ENCODE measurements around the gene TRIAP1. TPM values are rescaled to one million over a fixed set of nuclear protein-coding genes. Genes with fewer than 3 reads are reported as not detected.

Gene TRIAP1
- polyA plus RNA-seq, 2 donors = 19.2 to 28.0 TPM

GRCh38 chr12:120402217-120402616 lies 44.0 kb downstream of the TRIAP1 start:
- WGBS, 2 donors = 43 to 45% methylated on average over 13 of the region's 13 CpGs
- Histone ChIP-seq H3K4me3 (ENCODE audit: low read depth in 1 of 2, low read length in 2 of 2) (no peak overlapping the region), H3K4me1 (ENCODE audit: control insufficient read depth in 2 of 2, insufficient read depth in 2 of 2, low read length in 1 of 2) (no peaks in the 10 kb centered on the region), H3K9me3 (ENCODE audit: control insufficient read depth in 2 of 2, insufficient read depth in 1 of 2, low read depth in 1 of 2, low read length in 1 of 2) (no peaks in the 10 kb centered on the region), H3K27me3 (ENCODE audit: control insufficient read depth in 1 of 2, insufficient read depth in 2 of 2, low read length in 2 of 2) (no peaks in the 10 kb centered on the region), H3K27ac (ENCODE audit: low read depth in 2 of 2, low read length in 1 of 2) (no peak overlapping the region), H3K36me3 (ENCODE audit: control insufficient read depth in 2 of 2, insufficient read depth in 2 of 2, low read length in 1 of 2) (no peaks in the 10 kb centered on the region)

DNA sequence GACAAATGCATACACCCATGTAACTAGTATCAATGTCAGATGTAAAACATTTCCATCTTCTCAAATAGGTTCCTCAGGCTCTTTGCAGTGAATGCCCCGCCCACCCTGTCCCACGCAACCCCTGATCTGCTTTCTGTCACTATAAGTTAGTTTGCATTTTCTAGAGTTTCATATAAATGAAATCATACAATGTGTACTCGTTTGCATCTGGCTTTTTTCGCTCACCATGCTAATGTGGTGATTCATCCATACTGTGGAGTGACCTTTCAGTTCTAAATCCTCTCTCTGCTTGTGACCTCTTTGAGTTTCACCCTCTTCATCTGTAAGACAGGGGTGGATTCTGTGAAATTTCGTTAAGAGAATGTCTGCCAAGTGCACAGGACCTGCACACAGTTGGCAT lies 46.7 kb downstream of the TRIAP1 start:
- no peaks in the 10 kb centered on the region for H3K27me3 ChIP-seq (ENCODE audit: control insufficient read depth in 1 of 2, insufficient read depth in 2 of 2, low read length in 2 of 2)
- no peaks in the 10 kb centered on the region for H3K4me1 ChIP-seq (ENCODE audit: control insufficient read depth in 2 of 2, insufficient read depth in 2 of 2, low read length in 1 of 2)
- no peak overlapping the region for H3K4me3 ChIP-seq (ENCODE audit: low read depth in 1 of 2, low read length in 2 of 2)
- H3K27ac ChIP-seq (ENCODE audit: low read depth in 2 of 2, low read length in 1 of 2) = no peak overlapping the region
- H3K36me3 ChIP-seq (ENCODE audit: control insufficient read depth in 2 of 2, insufficient read depth in 2 of 2, low read length in 1 of 2) = no peaks in the 10 kb centered on the region
- WGBS, 2 donors = 69 to 78% methylated on average over 5 of the region's 5 CpGs
- no peaks in the 10 kb centered on the region for H3K9me3 ChIP-seq (ENCODE audit: control insufficient read depth in 2 of 2, insufficient read depth in 1 of 2, low read depth in 1 of 2, low read length in 1 of 2)

DNA sequence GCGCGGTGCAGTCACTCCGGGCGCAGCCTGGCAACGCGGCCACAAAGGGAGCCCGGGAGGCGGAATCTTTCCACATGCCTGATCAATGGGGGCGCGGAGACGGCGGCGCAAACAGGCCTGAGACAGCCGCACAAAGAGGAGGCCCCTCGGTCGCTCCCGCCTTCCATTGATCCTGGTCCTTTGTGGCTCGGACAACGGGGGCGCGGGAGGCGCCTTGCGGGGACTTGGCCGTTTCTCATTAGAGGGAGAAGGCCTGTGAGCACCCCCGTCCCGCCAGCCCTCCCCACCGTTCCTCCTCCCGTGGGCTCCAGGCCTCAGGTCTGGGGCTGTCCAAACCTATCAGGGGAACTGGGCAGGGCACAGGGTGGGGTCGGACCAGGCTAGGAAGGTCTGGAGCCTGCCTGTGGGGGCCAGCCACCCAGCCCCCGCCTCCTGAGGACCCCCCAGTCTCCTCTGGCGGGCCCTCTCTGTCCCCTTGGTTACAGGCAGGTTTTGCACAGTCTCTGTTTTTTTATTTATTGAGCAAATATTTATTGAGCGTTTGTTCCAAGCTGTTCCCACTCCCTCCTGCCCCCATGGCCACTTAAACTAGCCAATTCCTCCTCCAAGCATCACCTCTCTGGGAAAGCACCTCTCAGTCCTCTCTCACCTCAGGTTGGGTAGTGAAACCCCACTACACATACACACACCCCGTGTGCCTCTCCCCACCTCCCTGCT lies 48.2 kb downstream of the TRIAP1 start:
- H3K27ac ChIP-seq (ENCODE audit: low read depth in 2 of 2, low read length in 1 of 2) = no peak overlapping the region
- WGBS, 2 donors = 48 to 56% methylated on average over 28 to 33 of the region's 33 CpGs

DNA sequence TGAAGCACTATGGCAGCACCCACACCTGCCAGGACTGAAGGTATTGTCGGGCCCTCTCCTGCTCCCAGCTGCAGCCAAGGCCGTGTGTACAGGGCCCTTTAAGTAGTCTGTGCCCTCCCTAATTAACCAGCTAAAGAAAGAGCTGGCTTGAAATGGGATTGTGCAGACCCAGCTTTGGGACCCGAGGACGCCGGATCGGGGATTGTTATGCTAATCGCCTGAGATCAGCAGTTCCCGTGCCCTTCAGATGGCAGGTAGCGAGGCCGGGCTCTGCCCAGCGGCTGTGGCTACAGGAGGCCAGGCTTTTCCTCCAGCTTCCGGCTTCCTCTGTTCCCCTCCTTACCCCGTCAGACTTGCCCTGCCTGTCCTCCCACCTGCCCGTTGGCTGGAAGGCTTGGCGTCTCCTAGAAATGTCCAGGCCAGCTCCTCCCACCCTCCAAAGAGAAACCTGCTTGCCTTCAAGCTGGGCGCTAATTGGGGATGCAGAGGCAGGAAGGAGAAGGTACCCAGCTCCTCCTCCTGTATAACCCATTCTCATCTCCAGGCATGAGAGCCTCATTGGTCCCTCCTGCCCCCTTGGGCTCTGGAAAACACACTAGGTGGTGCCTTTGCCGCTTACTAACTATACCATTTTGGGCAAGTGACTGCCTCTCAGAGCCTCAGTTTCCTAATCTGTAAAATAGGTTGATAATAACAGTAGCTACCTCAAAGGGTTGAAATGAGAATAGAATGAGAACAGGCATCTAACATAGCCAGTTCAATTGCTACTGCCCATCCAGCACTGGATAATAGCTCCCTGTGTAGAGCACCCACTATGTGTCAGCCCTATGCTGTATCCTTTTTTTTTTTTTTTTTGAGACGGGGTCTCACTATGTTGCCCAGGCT lies 51.5 kb downstream of the TRIAP1 start:
- Histone ChIP-seq H3K27ac (ENCODE audit: low read depth in 2 of 2, low read length in 1 of 2) (peak overlapping the region; percentile 34 to 58), H3K36me3 (ENCODE audit: control insufficient read depth in 2 of 2, insufficient read depth in 2 of 2, low read length in 1 of 2) (no peaks in the 10 kb centered on the region), H3K9me3 (ENCODE audit: control insufficient read depth in 2 of 2, insufficient read depth in 1 of 2, low read depth in 1 of 2, low read length in 1 of 2) (no peaks in the 10 kb centered on the region), H3K4me3 (ENCODE audit: low read depth in 1 of 2, low read length in 2 of 2) (peak overlapping the region in 1 of 2 donors; percentile 31), H3K27me3 (ENCODE audit: control insufficient read depth in 1 of 2, insufficient read depth in 2 of 2, low read length in 2 of 2) (no peaks in the 10 kb centered on the region), H3K4me1 (ENCODE audit: control insufficient read depth in 2 of 2, insufficient read depth in 2 of 2, low read length in 1 of 2) (peaks cover 0 to 5% of the 10 kb centered on the region in 2 donors)
- 20 to 26% methylated on average over 12 to 18 of the region's 18 CpGs for WGBS, 2 donors

More for the DNA sequence above, 48.2 kb downstream of the TRIAP1 start:
- Histone ChIP-seq H3K36me3 (ENCODE audit: control insufficient read depth in 2 of 2, insufficient read depth in 2 of 2, low read length in 1 of 2) (no peaks in the 10 kb centered on the region), H3K4me3 (ENCODE audit: low read depth in 1 of 2, low read length in 2 of 2) (no peak overlapping the region), H3K9me3 (ENCODE audit: control insufficient read depth in 2 of 2, insufficient read depth in 1 of 2, low read depth in 1 of 2, low read length in 1 of 2) (no peaks in the 10 kb centered on the region), H3K27me3 (ENCODE audit: control insufficient read depth in 1 of 2, insufficient read depth in 2 of 2, low read length in 2 of 2) (no peaks in the 10 kb centered on the region), H3K4me1 (ENCODE audit: control insufficient read depth in 2 of 2, insufficient read depth in 2 of 2, low read length in 1 of 2) (peaks cover 0 to 3% of the 10 kb centered on the region in 2 donors)

Other genes with a start within 250 kb of the TRIAP1 start
- gene RPLP0, start 245.3 kb downstream of the TRIAP1 start, polyA plus RNA-seq = 1,000 to 10,000 TPM; 1,612 to 3,865 TPM
- 10 to 100 TPM; 17.3 to 32.1 TPM for gene PXN, start 180.7 kb downstream of the TRIAP1 start, polyA plus RNA-seq
- not detected for gene RNU4-2, start 154.5 kb downstream of the TRIAP1 start, polyA plus RNA-seq
- not detected for gene RNU4-1, start 153.1 kb downstream of the TRIAP1 start, polyA plus RNA-seq
- under 1 TPM; 0.47 to 0.55 TPM for gene SIRT4, start 144.1 kb downstream of the TRIAP1 start, polyA plus RNA-seq
- gene PLA2G1B, start 118.6 kb downstream of the TRIAP1 start, polyA plus RNA-seq = under 1 TPM; 0.25 to 0.57 TPM
- under 1 TPM; 0.15 to 0.16 TPM for gene MSI1, start 77.2 kb downstream of the TRIAP1 start, polyA plus RNA-seq
- gene COX6A1, start 8.3 kb downstream of the TRIAP1 start, polyA plus RNA-seq = 1,000 to 10,000 TPM; 1,054 to 1,119 TPM
- 1 to 10 TPM; 6.3 to 6.8 TPM for gene GATC, start 60 bp upstream of the TRIAP1 start, polyA plus RNA-seq
- 100 to 1,000 TPM; 119 to 133 TPM for gene SRSF9, start 23.4 kb upstream of the TRIAP1 start, polyA plus RNA-seq
- 1,000 to 10,000 TPM; 1,023 to 1,071 TPM for gene DYNLL1, start 49.7 kb upstream of the TRIAP1 start, polyA plus RNA-seq
- gene COQ5, start 82.8 kb upstream of the TRIAP1 start, polyA plus RNA-seq = 10 to 100 TPM; 18.6 to 19.5 TPM
- 100 to 1,000 TPM; 110 to 288 TPM for gene RNF10, start 88.0 kb upstream of the TRIAP1 start, polyA plus RNA-seq
- 10 to 100 TPM; 35.8 to 38.8 TPM for gene POP5, start 135.0 kb upstream of the TRIAP1 start, polyA plus RNA-seq
- 1 to 10 TPM in 1 of 2 donors, under 1 TPM in 1; 0.48 to 1.1 TPM for gene CABP1, start 194.2 kb upstream of the TRIAP1 start, polyA plus RNA-seq
- 10 to 100 TPM; 14.0 to 15.7 TPM for gene MLEC, start 240.8 kb upstream of the TRIAP1 start, polyA plus RNA-seq

All from esophagus (tissue), 2 donors.